GM23338 (cell line): ENCODE measurements around the gene ARL4A.

Experiments
- ETS1 ChIP-seq: IDR thresholded peaks from 2 replicates; pipeline ENCODE4 v1.6.1; 2016; ENCODE audit warnings: antibody characterized with exemption
- POLR2AphosphoS5 ChIP-seq: IDR thresholded peaks from 2 replicates; pipeline ENCODE4 v1.6.1; 2016; ENCODE audit warnings: antibody characterized with exemption, low read depth
- TF ChIP-seq, protein P1 (sequence below), 2 experiments: fragments of 200-600 bp in 1 of 2; sonication (generic) in 1 of 2; conservative IDR thresholded peaks; 2 replicates each; pipeline versions ENCODE4 v1.5.1 to v1.6.1; 2016 to 2017; ENCODE audit warnings: antibody characterized with exemption in 2 of 2, low read depth in 2 of 2, mild to moderate bottlenecking in 2 of 2, moderate library complexity in 1 of 2

- TF ChIP-seq, protein P1, sequence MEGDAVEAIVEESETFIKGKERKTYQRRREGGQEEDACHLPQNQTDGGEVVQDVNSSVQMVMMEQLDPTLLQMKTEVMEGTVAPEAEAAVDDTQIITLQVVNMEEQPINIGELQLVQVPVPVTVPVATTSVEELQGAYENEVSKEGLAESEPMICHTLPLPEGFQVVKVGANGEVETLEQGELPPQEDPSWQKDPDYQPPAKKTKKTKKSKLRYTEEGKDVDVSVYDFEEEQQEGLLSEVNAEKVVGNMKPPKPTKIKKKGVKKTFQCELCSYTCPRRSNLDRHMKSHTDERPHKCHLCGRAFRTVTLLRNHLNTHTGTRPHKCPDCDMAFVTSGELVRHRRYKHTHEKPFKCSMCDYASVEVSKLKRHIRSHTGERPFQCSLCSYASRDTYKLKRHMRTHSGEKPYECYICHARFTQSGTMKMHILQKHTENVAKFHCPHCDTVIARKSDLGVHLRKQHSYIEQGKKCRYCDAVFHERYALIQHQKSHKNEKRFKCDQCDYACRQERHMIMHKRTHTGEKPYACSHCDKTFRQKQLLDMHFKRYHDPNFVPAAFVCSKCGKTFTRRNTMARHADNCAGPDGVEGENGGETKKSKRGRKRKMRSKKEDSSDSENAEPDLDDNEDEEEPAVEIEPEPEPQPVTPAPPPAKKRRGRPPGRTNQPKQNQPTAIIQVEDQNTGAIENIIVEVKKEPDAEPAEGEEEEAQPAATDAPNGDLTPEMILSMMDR (conservative IDR thresholded peaks at IDR 0.05; ENCODE audit: low read depth in 2 of 2) = no peak
- no peak for TF ChIP-seq POLR2AphosphoS5
- TF ChIP-seq ETS1 = no peak
Measured at GRCh38 chr7:12687718-12688171, 312 bp downstream of the ARL4A start.
